H7 (cell line): ENCODE measurements around the gene RIN2. TPM values are rescaled to one million over a fixed set of nuclear protein-coding genes. Genes with fewer than 3 reads are reported as not detected.

ENCODE experiments used
- DNase-seq: peaks from one replicate; pipeline ENCODE4 v3.0.0; 2012
- H3K27me3 ChIP-seq: 2 replicates; pipeline ENCODE4 v1.6.0; 2011; ENCODE audit warnings: mild to moderate bottlenecking, low read length; ENCODE audit not compliant: control insufficient read depth, insufficient read depth
- H3K36me3 ChIP-seq: replicated peaks from 2 replicates; pipeline ENCODE4 v1.5.1; 2011; ENCODE audit warnings: low read length; ENCODE audit not compliant: control insufficient read depth, insufficient read depth
- H3K4me3 ChIP-seq: 2 replicates; pipeline ENCODE4 v1.5.1; 2011; ENCODE audit warnings: low read depth, mild to moderate bottlenecking, control low read depth, low read length, moderate library complexity; ENCODE audit not compliant: insufficient read depth
- total RNA-seq: library from RNA; depleted of rRNA; stranded (reverse); fragments of >200 nt; shearing (Covaris generic); gene quantifications from 2 replicates; pipeline ENCODE4 v1.2.3, GENCODE V29; 2014

The RIN2 gene
- total RNA-seq, 1 experiment from 2014 or later: 2.6 TPM

GRCh38 chr20:19765266-19765665, 7.2 kb downstream of the RIN2 start:
- DNase-seq: no peak
- H3K27me3 ChIP-seq: no peaks in the 10 kb centered on the region; the same call in 1 of the 2 replicates
- no peak overlapping the region for H3K4me3 ChIP-seq
- no peaks in the 10 kb centered on the region for H3K36me3 ChIP-seq

DNA sequence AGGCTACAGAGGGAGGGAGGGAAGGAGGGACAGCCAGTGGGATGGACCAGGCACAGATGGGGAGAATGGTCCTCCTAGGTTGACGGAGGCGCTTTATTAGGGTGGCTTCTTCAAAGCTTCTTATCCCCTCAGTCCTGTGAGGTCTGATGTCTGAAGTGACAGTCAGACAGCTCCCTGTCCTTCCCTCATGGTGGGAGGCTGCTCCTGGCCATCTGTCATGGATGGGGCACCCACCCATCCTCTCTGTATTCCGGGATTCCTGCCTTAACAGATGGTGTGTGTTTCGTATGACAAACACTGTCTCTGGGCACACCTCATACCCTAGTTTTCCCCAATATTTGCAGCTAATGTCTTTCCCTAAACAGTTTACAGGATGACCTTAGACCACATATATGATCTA, 7.9 kb downstream of the RIN2 start:
- no peak for DNase-seq
- Histone ChIP-seq H3K4me3 (no peak overlapping the region), H3K27me3 (no peaks in the 10 kb centered on the region), H3K36me3 (no peaks in the 10 kb centered on the region)

- H3K27me3 ChIP-seq: no peaks in the 10 kb centered on the region
- DNase-seq: no peak
- no peaks in the 10 kb centered on the region for H3K36me3 ChIP-seq
- H3K4me3 ChIP-seq: no peak overlapping the region
Measured at GRCh38 chr20:19767070-19767469, 9.0 kb downstream of the RIN2 start.

DNA sequence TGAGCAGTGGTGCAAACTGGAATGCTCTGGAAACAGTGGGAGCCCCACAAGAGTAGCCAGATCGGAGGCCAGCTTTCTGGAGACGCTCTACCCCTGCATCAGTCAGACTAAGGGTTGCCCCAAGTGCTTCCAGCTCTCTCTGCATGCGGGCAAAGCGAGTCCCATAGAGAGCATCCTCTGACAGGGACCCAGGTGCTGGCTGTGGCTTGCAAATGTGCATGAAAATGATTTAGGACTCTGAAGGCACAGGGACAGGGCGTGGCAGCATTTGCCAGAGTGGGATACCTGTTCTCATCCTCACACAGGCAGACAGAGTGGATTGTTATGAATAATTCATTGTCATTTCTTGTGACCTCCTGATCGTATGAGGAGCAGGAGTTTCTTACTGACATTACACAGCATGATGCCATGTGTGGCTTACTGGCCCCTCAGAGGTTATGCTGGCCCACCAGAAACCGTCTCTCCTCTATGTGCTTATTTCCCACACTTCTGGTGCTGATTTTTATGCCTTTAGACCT, 10.3 kb downstream of the RIN2 start:
- Histone ChIP-seq H3K36me3 (no peaks in the 10 kb centered on the region), H3K27me3 (no peaks in the 10 kb centered on the region), H3K4me3 (no peak overlapping the region)
- no peak for DNase-seq

DNA sequence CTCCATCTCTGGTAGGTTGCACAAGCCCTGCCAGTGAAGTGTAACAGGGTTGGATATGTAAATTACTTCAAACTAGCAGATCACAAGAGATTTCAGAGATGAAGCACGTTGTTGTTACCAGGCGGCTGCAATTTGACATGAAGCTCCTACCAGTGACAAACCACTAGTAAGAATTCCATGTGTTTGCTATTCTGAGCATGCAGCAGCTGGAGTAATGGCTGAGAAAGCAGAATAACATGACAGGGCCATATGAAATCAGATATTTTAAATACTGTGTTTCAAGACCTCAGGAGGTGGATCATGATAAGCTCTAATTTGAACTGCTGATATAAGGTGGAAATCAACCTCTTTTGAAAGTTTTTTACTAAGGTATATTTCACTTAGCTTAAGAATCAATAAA, 11.4 kb downstream of the RIN2 start:
- DNase-seq: no peak
- H3K36me3 ChIP-seq: no peaks in the 10 kb centered on the region
- H3K27me3 ChIP-seq: no peaks in the 10 kb centered on the region
- H3K4me3 ChIP-seq: no peak overlapping the region

DNA sequence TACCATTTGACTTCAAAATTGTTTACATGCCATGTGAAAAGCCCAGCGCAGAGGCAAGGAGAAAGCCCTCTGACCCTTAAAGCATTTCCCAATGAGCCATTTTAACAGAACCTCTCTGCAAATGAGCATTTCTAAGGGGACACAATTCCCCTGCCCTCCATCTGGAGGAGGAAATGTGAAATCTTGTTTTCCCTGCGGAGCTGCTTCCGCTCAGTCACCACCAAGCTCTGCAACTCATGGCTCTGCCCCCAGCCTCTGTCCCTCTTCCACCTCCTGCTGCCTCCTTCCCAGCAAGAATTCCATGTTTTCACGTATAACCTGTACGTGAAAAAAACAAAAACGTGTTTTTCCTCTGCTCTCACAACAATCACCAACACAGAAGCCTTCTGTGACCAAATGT, 12.3 kb downstream of the RIN2 start:
- Histone ChIP-seq H3K4me3 (no peak overlapping the region), H3K36me3 (no peaks in the 10 kb centered on the region), H3K27me3 (no peaks in the 10 kb centered on the region)
- DNase-seq: peak; percentile 65

- Histone ChIP-seq H3K27me3 (no peaks in the 10 kb centered on the region), H3K4me3 (no peak overlapping the region), H3K36me3 (no peaks in the 10 kb centered on the region)
- no peak for DNase-seq
Measured at GRCh38 chr20:19771031-19771430, 13.0 kb downstream of the RIN2 start.

GRCh38 chr20:19773471-19773870, 15.4 kb downstream of the RIN2 start:
- Histone ChIP-seq H3K36me3 (no peaks in the 10 kb centered on the region), H3K27me3 (no peaks in the 10 kb centered on the region), H3K4me3 (no peak overlapping the region)
- no peak for DNase-seq

GRCh38 chr20:19774135-19774933, 16.3 kb downstream of the RIN2 start:
- Histone ChIP-seq H3K4me3 (no peak overlapping the region), H3K36me3 (no peaks in the 10 kb centered on the region), H3K27me3 (no peaks in the 10 kb centered on the region)
- no peak for DNase-seq

DNA sequence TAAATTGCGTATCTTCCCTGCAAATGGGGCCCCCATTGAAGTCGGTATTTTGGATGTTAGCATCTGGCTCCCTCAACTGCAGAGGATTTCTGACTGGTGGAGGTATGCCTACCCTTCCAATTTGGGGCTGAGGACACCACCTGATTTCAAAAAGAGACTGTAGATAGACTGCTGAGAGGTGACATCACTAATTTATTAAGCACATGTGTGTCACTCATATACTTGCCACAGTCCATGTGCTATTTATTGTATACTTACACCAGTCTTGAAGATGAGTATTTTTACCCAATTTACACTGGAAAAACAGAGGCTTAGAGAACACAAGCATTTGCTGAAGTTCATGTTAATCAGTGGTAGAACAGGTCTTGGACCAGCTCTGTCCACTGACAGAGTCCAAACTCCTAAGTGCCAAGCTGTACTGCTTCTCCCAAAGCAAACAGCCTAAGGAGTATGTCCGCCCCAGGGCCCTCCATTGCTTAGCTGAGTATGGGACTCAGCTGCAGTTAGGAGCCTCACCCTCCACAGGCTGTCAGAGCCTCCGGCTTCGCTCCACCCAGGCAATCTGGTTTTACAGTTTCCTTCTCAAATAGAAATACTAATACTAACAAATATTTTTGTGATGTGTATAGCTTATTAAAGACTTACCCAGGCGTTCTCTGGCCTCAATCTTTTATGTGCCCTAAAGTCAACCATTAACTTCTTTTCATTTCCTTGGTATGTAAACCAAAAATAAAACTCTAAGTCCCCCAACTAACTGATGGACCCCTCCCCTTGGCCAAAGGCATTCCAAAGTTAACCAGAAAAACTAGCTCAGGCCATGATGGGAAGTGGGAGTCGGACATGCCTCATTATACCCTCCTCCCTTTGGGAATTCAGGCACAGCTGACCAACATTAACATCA, 17.5 kb downstream of the RIN2 start:
- no peak for DNase-seq
- Histone ChIP-seq H3K4me3 (no peak overlapping the region), H3K27me3 (no peaks in the 10 kb centered on the region), H3K36me3 (no peaks in the 10 kb centered on the region)

DNA sequence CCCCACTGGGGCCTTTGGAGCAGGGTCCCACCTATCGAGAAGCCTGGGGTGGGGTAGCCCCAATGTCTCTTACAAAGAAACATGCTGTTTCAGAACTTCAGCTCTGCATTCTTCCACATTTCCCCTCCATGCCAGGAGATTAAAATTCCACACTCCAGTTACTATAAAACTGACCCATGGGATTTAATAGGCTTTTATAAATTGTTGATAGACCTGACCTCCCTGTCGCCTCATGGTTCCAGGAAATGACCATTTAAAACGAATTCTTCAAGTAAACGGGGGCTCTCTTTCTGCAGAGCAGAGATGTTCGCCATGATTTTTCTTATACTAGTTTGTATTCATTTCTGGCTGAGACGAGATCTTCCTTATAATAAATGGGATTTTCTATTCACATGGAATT, 19.3 kb downstream of the RIN2 start:
- DNase-seq: no peak
- no peaks in the 10 kb centered on the region for H3K36me3 ChIP-seq
- no peak overlapping the region for H3K4me3 ChIP-seq
- H3K27me3 ChIP-seq: no peaks in the 10 kb centered on the region

- no peak overlapping the region for H3K4me3 ChIP-seq
- no peaks in the 10 kb centered on the region for H3K36me3 ChIP-seq
- no peak for DNase-seq
- H3K27me3 ChIP-seq: no peaks in the 10 kb centered on the region
Measured at GRCh38 chr20:19777981-19778380, 19.9 kb downstream of the RIN2 start.

DNA sequence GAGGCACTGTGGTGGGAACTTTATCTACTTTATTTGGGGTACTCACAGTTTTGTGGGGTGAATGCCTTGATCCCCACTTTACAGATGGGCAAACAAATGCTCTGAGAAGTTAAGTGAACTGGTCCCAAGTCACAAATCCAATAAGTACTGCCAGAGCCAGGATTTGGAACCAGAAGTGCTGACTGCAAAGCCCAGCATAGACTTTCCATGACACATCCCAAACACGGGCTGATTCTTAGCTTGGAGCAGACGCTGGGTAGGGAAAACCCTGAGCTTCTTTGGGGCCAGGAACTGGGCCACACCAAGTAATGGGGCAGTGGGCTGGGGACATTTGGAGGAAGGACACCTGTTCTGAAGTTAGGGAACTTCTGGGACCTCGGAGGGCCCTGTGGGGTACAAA, 20.3 kb downstream of the RIN2 start:
- no peak for DNase-seq
- Histone ChIP-seq H3K27me3 (no peaks in the 10 kb centered on the region), H3K4me3 (no peak overlapping the region), H3K36me3 (no peaks in the 10 kb centered on the region)

- DNase-seq: no peak
- H3K27me3 ChIP-seq: no peaks in the 10 kb centered on the region
Measured at GRCh38 chr20:19779634-19780033, 21.6 kb downstream of the RIN2 start.

GRCh38 chr20:19780261-19780660, 22.2 kb downstream of the RIN2 start:
- no peak for DNase-seq
- no peak overlapping the region for H3K4me3 ChIP-seq
- H3K27me3 ChIP-seq: no peaks in the 10 kb centered on the region
- no peaks in the 10 kb centered on the region for H3K36me3 ChIP-seq

More at GRCh38 chr20:19779634-19780033, 21.6 kb downstream of the RIN2 start:
- H3K4me3 ChIP-seq: no peak overlapping the region
- no peaks in the 10 kb centered on the region for H3K36me3 ChIP-seq
